Measurements from ENCODE around the gene IFT122.
"Not testable (repeated sequence)": the region's sequence is repeated elsewhere in the genome, so short reads cannot be mapped to it uniquely, and the experiment has no call there.

The IFT122 gene

GRCh38 chr3:129512595-129512994 is 72.6 kb downstream of the IFT122 start:
- DNase-seq (ENCODE audit: low read depth, low spot score) = no peak
- H3K27ac ChIP-seq = no peak overlapping the region

- H3K27ac ChIP-seq = no peak overlapping the region
- DNase-seq (ENCODE audit: low read depth, low spot score) = no peak
Observed at GRCh38 chr3:129513705-129514104, 73.7 kb downstream of the IFT122 start.

GRCh38 chr3:129514110-129514509 is 74.1 kb downstream of the IFT122 start:
- no peak overlapping the region for H3K27ac ChIP-seq
- no peak for DNase-seq (ENCODE audit: low read depth, low spot score)

GRCh38 chr3:129514563-129514962 is 74.5 kb downstream of the IFT122 start:
- no peak overlapping the region for H3K27ac ChIP-seq
- DNase-seq (ENCODE audit: low read depth, low spot score) = no peak

DNA sequence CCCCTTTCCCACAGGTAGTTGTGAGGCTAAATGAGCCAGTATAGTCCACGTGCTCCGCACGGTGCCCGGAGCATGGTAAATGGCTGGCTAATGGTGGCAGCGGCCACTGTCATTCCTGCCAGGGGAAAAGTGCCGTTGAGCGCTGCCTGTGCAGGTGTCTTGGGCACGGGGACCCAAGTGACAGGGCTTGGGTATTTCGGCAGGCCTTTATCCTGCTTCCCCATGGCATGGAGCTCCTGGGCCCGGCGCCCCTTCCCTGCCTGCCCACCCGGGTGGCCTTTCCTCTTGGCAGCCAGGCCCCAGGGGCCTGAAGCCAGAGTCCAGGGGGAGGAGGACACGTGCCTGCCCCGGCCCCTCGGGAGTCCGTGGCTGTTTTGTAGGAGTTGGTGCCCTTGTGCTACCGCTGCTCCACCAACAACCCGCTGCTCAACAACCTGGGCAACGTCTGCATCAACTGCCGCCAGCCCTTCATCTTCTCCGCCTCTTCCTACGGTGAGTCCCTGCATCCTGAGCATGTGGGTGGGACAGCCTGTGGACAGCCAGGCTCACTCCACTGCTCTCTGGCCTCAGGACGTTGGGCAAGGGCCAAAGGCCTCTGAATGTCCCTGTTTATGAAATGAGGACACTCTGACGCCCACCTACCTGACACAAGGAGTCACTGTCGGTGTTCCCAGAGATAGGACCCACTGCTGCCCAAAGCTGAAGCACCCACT is 75.2 kb downstream of the IFT122 start:
- H3K27ac ChIP-seq; DNase-seq (ENCODE audit: low read depth, low spot score): not testable (repeated sequence)

DNA sequence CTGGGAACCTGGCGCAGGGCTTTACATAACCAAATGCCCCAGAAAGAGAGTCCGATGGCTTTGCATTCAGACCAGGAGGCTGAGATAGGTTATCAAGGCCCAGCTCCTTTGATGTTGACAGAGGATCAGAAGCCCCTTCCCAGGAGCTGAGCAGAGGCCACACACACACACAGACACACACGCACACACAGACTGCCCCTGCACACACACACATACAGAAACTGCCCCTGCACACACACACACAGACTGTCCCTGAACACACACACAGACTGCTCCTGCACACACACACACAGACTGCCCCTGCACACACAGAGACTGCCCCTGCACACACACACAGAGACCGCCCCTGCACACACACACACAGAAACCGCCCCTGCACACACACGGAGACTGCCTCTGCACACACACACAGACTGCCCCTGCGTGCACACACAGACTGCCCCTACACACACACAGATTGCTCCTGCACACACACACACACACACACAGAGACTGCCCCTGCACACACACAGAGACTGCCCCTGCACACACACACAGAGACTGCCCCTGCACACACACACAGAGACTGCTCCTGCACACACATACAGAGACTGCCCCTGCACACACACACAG is 75.9 kb downstream of the IFT122 start:
- H3K27ac ChIP-seq; DNase-seq (ENCODE audit: low read depth, low spot score): not testable (repeated sequence)

DNA sequence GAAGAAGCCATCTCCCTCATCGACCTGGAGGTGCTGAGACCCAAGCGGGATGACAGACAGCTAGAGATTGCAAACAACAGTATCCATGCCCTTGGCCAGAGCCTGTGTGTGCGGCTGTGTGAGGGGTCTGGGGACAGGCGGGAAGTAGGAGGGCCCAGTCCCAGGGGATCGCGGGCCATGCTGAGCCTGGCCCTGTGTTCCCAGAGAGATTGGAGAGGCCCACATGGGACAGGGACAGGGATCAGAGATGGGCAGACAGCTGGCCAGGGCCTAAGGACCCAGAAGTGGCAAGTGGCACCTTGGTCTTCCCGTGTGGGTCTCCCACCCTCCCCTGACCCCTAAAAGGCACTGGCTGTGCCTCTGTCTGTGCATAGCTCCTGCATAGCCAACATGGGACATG is 77.5 kb downstream of the IFT122 start:
- DNase-seq (ENCODE audit: low read depth, low spot score) = no peak
- H3K27ac ChIP-seq = no peak overlapping the region

GRCh38 chr3:129518038-129518561 is 78.1 kb downstream of the IFT122 start:
- no peak for DNase-seq (ENCODE audit: low read depth, low spot score)
- no peak overlapping the region for H3K27ac ChIP-seq

DNA sequence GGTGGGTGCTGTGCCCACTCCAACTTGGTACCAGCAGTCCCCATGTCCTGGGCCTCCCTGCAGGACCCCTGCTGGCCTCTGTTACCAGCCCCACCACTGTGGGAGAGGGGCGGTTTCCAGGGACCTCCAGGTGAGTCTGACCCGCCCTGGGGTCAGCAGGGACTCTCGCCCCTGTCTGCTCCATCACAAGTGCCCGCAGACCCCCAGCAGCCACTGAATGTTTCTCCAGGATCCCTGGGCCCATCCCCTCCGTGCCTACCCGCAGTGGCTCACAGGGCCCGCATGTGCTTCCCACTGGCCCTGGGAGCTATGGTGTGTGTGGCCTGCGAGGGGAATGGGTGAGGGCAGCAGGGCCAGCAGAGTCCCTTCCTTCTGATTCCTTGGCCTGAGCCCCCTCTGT is 78.6 kb downstream of the IFT122 start:
- DNase-seq (ENCODE audit: low read depth, low spot score) = no peak
- no peak overlapping the region for H3K27ac ChIP-seq

DNA sequence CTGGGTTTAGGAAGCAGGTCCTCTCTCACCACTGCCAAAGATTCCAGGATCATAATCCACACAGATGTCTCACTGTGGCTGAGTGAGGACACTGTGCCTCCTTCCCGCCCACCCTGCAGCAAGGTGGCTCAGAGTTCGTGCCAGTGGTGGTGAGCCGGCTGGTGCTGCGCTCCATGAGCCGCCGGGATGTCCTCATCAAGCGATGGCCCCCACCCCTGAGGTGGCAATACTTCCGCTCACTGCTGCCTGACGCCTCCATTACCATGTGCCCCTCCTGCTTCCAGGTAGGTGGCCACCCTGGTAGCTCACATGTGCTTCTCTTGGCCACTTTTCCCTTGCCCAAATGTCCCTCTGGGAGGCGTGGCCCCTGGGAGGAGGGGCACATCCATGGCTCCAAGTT is 79.4 kb downstream of the IFT122 start:
- DNase-seq (ENCODE audit: low read depth, low spot score) = no peak
- no peak overlapping the region for H3K27ac ChIP-seq

GRCh38 chr3:129519896-129520715 is 80.1 kb downstream of the IFT122 start:
- no peak for DNase-seq (ENCODE audit: low read depth, low spot score)

GRCh38 chr3:129520960-129521359 is 80.9 kb downstream of the IFT122 start:
- H3K27ac ChIP-seq = no peak overlapping the region
- no peak for DNase-seq (ENCODE audit: low read depth, low spot score)

More at GRCh38 chr3:129519896-129520715, 80.1 kb downstream of the IFT122 start:
- H3K27ac ChIP-seq = no peak overlapping the region

DNA sequence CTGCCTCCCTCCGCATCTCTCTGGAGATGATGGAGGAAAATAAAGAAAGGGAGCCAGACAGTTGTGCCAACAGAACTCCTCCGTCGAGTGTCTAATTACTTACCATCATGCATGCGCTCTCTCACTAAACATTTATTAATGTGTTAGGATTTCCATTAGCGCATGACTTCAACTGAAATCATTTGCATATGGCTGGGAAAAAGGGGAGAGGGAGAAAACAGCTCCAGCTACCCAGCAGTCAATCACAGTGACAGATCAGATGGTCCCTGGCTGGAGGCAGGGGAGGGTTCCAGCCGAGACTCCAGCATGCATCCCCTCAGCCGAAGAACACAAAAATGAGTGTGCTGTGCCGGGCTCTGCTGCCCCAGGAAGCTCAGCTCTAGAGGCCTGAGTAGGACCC is 81.6 kb downstream of the IFT122 start:
- no peak overlapping the region for H3K27ac ChIP-seq
- no peak for DNase-seq (ENCODE audit: low read depth, low spot score)

DNA sequence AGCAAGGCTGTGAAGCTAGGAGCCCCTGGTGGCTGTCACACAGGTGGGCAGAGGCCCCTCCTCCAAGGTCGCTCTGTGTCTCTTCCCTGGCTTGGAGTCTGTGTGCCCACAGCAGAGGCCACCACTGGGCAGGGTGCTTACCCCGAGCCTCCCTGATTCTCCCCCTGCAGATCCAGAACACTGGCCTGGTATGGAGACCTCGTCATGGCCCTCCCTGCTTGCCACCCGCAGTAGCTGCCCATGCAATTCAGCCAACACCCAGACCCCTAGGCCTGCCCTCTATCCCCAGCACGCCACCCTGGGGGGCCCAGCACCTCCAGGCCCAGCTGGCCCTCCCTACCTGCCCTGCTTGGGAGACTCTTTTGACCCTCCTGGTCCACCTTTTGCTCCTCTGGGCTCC is 82.9 kb downstream of the IFT122 start:
- H3K27ac ChIP-seq = no peak overlapping the region
- no peak for DNase-seq (ENCODE audit: low read depth, low spot score)

- H3K27ac ChIP-seq = no peak overlapping the region
- no peak for DNase-seq (ENCODE audit: low read depth, low spot score)
Observed at GRCh38 chr3:129524081-129524480, 84.1 kb downstream of the IFT122 start.

GRCh38 chr3:129525341-129525968 is 85.4 kb downstream of the IFT122 start:
- no peak for DNase-seq (ENCODE audit: low read depth, low spot score)
- H3K27ac ChIP-seq = no peak overlapping the region

GRCh38 chr3:129526121-129526900 is 86.3 kb downstream of the IFT122 start:
- DNase-seq (ENCODE audit: low read depth, low spot score) = no peak
- H3K27ac ChIP-seq = no peak overlapping the region

- H3K27ac ChIP-seq = no peak overlapping the region
- DNase-seq (ENCODE audit: low read depth, low spot score) = no peak
Observed at GRCh38 chr3:129527262-129527661, 87.2 kb downstream of the IFT122 start.

GRCh38 chr3:129528589-129529100 is 88.6 kb downstream of the IFT122 start, which contains the start of gene RHO:
Gene RHO (plus strand): TSS chr3:129528639. CDS start chr3:129528734, 95 bp downstream.
- DNase-seq (ENCODE audit: low read depth, low spot score) = no peak
- H3K27ac ChIP-seq = no peak within 1 kb of the TSS

All from epithelial cell of prostate (primary cell).